Left ventricle myocardium superior (tissue), 1 donor: ENCODE data around the gene ZSWIM6. TPM values are rescaled to one million over a fixed set of nuclear protein-coding genes. Genes with fewer than 3 reads are reported as not detected.

ENCODE experiments used
- ATAC-seq: fragments of 200-7000 bp; cut with Tn5 transposase; one replicate; pipeline ENCODE4 v1.9.1; 2020; ENCODE audit warnings: mild to moderate bottlenecking, moderate library complexity
- DNase-seq: peaks from one replicate; pipeline ENCODE4 v3.0.0-alpha.2; 2020
- intact Hi-C: fragments of 100-400 bp; cut with micrococcal nuclease; formaldehyde crosslinking; loops from one replicate; pipeline ENCODE4 v1.11.0; 2022
- total RNA-seq: library from RNA; stranded (reverse); fragmentation: NEBNext Ultra II Directional; extraction: Animal tissue kit (Norgen Biotek cat#: 25700); gene quantifications from one replicate; pipeline ENCODE4 v1.2.1, GENCODE V29; 2021
- donor health status: DM: no; HTN: yes; CAD: no; lungs with severe emphysema.

Gene ZSWIM6
- total RNA-seq, 1 donor from 2014 or later: 8.0 TPM

DNA sequence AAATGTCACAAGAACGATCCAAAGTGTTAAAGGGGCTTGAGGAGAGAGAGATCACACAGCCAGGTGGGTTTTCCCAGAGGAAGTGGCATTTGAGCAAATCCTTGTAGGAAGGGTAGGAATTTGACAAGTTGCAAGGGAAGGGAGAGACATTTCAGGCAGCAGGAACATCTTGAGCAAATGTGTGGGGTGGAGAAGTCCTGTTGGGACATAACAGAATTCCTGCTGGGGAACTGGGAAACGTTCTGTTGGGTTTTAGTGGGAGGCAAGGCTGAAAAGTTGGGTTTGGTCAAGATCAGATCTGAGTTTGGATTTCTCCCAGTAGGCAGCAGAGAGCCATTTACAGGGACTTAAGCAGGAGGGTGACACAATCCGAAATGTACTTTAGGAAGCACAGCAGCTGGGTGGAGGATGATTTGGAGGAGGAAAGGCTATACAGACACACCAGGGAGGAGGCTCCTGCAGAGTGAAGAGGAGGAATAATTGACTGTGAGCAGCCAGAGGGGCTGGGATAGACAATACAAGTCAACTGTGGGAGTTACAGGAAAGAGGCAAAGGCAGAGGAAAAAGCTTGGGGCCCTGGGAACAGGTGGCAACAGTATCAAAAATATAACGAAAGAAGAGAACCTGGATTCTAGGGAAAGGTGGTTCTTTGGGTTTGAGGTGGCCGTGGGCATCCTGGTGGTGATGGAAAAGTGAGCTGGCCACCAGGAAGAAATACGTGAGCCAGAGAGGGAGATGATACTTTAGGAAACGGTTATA is 3.1 kb upstream of the ZSWIM6 start:
- intact Hi-C loops: no loop called here
- ATAC-seq (no peak), DNase-seq (no peak)

DNA sequence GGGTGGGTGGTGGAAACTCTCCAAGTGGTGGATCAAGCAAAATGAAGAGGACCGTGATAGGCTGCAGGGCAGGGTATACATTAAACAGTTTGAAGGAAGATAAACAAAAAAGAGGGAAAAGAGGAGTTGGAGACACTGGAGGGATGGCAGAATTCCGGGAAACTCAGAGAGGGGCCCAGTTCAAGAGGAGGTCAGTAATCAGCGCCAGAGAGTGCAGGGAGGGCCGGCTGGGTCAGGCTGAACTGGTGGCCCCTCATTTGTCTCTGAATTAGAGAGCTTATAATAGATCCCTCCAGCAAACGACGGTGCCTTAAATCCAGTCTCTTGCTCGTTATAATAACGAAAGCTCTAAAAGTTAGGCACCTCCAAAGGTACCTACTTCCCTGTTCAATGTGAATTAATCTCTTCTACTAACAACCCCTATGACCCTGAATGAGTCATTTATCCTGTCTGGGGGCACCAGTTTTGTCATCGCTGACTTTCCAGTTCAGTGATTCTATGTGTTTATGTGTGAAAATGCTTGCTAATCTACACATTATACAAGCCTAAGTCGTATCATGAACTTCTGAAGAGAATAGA is 2.4 kb upstream of the ZSWIM6 start:
- intact Hi-C loops: loop anchor here (10.0 kb wide), 1 partner anchor 165 kb away; the partner anchor contains the start of gene SMIM15
- DNase-seq (no peak), ATAC-seq (no peak)

DNA sequence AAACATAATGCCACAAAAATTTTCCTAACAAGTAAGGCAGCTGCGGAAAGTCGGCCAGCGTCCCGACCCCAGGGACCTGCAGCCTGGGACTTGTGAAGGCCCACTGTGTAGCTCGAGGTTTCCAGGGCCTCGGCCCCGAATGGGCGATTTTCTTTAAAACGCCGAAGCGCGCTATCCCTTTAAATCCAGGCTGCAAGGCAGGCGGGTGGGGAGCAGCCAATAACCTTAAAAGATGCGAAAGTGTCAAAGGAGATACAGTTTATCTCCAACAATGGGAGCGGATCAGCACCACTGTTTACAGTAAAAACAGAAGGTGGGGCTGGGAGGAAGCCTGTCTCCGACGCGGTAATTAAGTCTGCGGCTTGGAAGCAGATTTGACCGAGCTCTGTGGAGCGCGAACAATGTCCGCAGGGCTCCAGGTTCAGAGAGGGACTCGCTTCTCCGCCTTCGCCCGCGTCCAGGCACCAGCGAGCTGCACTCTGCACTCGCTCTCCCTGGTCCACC is 1.7 kb upstream of the ZSWIM6 start:
- DNase-seq (peak; percentile 47), ATAC-seq (no peak)
- intact Hi-C loops: loop anchor here (10.0 kb wide), 1 partner anchor 166 kb away; the partner anchor contains the start of gene SMIM15

- ATAC-seq: peak; percentile 68
- intact Hi-C loops: loop anchor here (10.0 kb wide), 1 partner anchor 166 kb away; the partner anchor contains the start of gene SMIM15
- DNase-seq: peak; percentile 89
Measured at GRCh38 chr5:61330845-61331406, 1.1 kb upstream of the ZSWIM6 start.

DNA sequence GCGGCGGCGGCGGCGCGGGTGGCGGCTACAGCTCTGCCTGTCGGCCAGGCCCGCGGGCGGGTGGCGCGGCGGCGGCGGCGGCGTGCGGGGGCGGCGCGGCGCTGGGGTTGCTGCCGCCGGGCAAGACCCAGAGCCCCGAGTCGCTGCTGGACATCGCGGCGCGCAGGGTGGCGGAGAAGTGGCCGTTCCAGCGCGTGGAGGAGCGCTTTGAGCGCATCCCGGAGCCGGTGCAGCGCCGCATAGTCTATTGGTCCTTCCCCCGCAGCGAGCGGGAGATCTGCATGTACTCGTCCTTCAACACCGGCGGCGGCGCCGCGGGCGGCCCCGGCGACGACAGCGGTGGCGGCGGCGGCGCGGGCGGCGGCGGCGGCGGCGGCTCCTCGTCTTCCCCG is 296 bp downstream of the ZSWIM6 start:
- no peak for ATAC-seq
- intact Hi-C loops: loop anchor here (10.0 kb wide), 1 partner anchor 168 kb away; the partner anchor contains the start of gene SMIM15
- DNase-seq: peak; percentile 70

GRCh38 chr5:61332851-61333320 is 828 bp downstream of the ZSWIM6 start:
- DNase-seq (peak; percentile 69), ATAC-seq (no peak)
- intact Hi-C loops: loop anchor here (10.0 kb wide), 1 partner anchor 168 kb away; the partner anchor contains the start of gene SMIM15

GRCh38 chr5:61333321-61333953 is 1.4 kb downstream of the ZSWIM6 start:
- intact Hi-C loops: loop anchor here (10.0 kb wide), 1 partner anchor 169 kb away; the partner anchor contains the start of gene SMIM15
- ATAC-seq: no peak
- DNase-seq: peak; percentile 66

DNA sequence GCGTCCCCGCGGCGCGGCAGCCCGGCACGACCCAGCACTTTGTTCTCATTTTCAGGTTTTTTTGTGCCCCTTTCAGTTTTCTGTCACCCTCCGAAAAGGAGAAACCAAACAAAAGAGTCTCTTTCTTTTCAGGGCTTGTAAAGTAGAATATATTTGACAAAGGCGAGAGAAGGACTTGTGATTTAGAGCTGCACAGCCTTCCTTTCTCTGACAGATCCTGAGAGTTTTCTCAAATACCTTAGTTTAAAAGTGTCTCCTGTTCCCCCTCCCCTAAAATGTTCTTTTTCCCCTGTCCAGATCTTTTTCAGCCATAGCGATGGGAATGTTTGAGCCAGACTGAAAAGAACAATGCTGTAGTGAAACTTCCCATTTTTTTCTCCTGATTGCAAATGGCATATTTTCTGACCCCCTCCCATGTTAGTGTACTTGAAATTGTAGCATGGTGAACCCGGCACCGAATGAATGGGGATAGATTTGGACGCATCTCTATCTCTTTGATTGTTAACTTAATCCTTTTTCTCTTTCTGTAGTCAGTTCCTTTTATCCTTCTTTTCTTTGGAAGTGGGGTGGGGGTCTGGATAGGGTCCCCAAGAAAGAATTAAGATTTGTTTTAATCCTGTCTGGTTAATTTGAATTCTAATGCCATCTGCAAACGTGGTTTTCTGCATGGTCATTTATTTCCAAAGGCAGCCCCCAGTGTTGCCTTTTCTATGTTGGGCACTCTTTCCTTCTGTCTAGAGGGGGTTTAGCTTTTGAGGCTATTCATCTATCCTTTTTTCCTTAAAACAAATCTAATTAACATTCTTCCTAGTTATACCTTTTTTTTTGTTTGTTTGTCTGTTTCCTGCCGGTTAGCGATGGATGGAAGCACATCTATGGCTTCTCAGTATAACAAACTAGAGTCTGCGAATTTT is 2.2 kb downstream of the ZSWIM6 start:
- intact Hi-C loops: loop anchor here (10.0 kb wide), 1 partner anchor 169 kb away; the partner anchor contains the start of gene SMIM15
- DNase-seq: no peak
- no peak for ATAC-seq

DNA sequence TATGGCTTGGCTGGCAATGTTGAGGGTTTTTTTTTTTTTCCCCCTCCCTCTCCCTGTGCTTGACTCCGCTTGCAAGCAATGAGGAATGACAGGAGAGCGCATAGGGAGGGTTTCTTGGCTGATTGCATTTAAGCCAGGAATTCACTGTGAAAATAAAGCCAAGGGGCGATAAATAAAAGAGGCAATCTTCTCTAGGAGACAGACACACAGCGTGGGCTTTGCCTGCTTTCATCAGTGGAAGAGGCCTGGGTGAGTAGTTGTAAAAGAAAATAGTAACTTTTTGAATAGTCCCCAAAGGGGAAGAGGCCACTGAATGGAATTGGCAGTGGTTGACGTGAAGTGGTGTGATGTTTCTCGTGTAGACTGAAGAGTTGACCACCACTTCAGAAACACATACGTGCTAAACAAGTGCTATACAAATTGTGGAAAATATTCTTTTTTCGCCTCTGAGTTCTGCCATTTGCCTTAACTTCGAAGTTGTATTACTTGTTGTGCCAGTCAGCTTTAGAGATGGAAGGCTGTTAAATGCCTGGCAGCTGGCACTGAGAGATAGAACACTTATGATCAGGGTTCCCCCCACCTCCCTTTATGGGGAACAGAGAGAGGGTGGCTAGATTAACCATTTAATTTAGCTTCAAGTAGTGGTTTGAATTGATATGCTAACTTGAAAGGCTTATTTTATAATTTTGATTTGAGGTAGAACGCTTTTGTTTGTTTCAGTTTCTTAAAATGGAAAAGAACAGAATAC is 3.0 kb downstream of the ZSWIM6 start:
- DNase-seq: no peak
- no peak for ATAC-seq
- intact Hi-C loops: loop anchor here (10.0 kb wide), 1 partner anchor 170 kb away; the partner anchor contains the start of gene SMIM15

DNA sequence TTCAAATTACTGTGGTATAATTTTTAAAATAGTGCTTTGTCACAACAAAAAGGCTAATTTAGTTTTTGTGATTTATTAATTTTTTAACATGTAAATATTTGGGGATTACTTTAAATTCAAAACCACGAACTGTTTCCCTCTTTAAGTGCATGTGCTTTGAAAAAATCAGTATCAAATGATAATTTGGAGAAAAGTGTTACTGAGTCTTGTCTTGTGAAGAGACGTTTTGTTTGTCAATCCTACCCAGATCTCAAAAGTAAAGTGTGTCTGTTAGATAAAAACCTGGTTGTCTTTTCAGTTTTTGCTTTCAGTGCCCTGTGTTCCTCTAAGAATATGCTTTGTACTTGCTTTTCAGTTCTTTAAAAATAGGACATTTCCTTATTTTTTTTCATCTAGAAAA is 7.7 kb downstream of the ZSWIM6 start:
- no peak for DNase-seq
- intact Hi-C loops: loop anchor here (10.0 kb wide), 2 partner anchors 65 to 175 kb away; partner anchors contain the start of gene SMIM15
- no peak for ATAC-seq

DNA sequence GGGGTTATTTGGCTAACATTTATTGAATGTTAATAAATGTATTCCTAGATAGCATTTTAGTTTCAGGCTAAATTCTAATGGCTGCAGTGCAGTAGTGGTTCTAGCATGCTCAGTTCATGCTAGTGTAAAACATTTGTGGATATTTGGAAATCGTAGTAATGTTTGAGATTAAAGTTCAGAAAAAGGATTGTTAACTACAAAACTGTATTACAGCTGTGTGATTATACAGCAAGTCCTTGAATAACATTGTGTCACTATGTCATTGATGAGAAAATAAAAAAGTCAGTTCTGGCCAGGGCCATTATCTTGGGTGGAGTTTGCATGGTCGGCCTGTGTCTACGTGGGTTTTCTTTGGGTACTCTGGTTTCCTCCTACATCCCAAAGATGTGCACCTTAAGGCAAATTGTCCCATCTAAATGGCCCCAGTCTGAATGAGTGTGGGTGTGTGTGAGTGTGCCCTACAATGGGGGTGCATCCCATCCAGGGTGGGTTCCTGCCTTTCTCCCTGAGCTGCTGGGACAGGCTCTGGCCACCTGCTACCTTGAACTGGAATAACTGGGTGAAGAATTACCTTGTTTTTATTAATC is 8.8 kb downstream of the ZSWIM6 start:
- ATAC-seq (no peak), DNase-seq (no peak)
- intact Hi-C loops: loop anchor here (10.0 kb wide), 1 partner anchor 64 kb away; no protein-coding TSS in a partner anchor

- intact Hi-C loops: loop anchor here (10.0 kb wide), 1 partner anchor 63 kb away; no protein-coding TSS in a partner anchor
- DNase-seq (no peak), ATAC-seq (no peak)
Measured at GRCh38 chr5:61342071-61342501, 10.0 kb downstream of the ZSWIM6 start.

DNA sequence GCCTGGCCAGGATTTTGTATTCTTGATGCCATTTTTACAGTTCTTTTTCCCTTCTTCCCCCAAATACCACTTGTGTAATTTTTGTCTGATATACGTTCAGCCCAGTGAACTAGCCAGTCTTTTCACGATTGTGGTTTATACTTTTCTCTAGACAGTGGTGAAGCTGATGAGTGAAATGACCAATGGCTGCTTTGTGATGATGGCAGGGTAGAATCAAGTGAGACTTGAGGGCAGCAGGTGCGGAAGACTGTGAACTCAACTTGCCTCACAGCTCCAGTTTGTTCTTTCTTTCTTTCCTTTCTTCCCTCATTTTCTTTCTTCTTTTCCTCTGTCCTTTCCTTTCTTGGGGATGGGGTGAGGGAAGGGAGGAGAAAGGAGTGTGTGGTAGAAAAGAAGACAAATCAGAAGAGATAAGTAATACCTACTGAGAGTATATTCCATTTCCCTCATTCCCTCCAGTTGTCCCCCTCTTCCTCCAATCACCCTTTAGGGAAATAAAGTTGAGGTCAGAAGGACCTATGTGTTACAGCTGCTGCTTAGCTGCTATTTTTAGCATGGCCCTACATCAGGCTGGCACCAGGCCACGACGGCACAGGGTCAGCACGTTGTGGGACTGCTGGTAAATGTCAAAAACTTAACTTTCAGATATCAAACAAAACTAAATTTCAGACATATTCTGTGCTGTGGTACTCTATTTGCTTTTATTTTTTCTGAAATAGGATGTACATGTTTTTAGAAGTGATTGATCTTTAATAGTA is 12.3 kb downstream of the ZSWIM6 start:
- peak; percentile 89 for ATAC-seq

DNA sequence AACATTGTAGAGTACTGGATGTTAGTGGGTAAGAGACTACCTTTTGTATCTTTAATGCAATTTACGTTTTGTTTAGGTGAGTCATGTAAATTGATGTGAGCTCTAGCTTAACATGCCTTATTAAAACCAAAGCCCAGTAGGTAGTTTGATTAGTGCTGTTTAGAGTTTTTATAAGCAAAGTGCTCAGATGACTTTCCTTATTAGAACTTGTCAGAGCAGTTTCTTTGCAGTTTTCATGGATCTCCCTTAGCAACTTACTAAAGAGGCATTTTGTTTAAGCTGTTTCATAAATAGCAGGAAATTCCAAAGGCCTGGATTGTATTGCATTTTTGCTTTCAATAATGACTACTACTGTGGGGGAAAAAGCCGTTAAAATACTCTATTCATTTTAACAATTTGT is 14.5 kb downstream of the ZSWIM6 start:
- DNase-seq (no peak), ATAC-seq (no peak)
- intact Hi-C loops: loop anchor here (10.0 kb wide), 1 partner anchor 58 kb away; no protein-coding TSS in a partner anchor

More for the DNA sequence above, 12.3 kb downstream of the ZSWIM6 start:
- DNase-seq: peak; percentile 81
- intact Hi-C loops: loop anchor here (10.0 kb wide), 1 partner anchor 60 kb away; no protein-coding TSS in a partner anchor

- intact Hi-C loops: loop anchor here (10.0 kb wide), 1 partner anchor 58 kb away; no protein-coding TSS in a partner anchor
- ATAC-seq: no peak
- no peak for DNase-seq
Measured at GRCh38 chr5:61347080-61347479, 15.0 kb downstream of the ZSWIM6 start.

- intact Hi-C loops: loop anchor here (10.0 kb wide), 1 partner anchor 56 kb away; no protein-coding TSS in a partner anchor
- DNase-seq (no peak), ATAC-seq (no peak)
Measured at GRCh38 chr5:61348447-61348846, 16.4 kb downstream of the ZSWIM6 start.
